ENCODE data around the gene FBXL5. TPM values are rescaled to one million over a fixed set of nuclear protein-coding genes. Genes with fewer than 3 reads are reported as not detected.
A peak's percentile ranks its signal among the peaks of the same experiment; 100 is the strongest.

FBXL5 gene, protein sequence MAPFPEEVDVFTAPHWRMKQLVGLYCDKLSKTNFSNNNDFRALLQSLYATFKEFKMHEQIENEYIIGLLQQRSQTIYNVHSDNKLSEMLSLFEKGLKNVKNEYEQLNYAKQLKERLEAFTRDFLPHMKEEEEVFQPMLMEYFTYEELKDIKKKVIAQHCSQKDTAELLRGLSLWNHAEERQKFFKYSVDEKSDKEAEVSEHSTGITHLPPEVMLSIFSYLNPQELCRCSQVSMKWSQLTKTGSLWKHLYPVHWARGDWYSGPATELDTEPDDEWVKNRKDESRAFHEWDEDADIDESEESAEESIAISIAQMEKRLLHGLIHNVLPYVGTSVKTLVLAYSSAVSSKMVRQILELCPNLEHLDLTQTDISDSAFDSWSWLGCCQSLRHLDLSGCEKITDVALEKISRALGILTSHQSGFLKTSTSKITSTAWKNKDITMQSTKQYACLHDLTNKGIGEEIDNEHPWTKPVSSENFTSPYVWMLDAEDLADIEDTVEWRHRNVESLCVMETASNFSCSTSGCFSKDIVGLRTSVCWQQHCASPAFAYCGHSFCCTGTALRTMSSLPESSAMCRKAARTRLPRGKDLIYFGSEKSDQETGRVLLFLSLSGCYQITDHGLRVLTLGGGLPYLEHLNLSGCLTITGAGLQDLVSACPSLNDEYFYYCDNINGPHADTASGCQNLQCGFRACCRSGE
- 100 to 1,000 TPM; 104 to 122 TPM for total RNA-seq
- long read RNA-seq, donor 1, transcript FBXL5-201 (11 exons, 3,385 nt) = major isoform, 59 of 85 reads
- long read RNA-seq, donor 1, partial matches to known transcripts = 9 of 85 reads
- long read RNA-seq, donor 1, other reads (novel, unspliced or antisense) = 13 of 85 reads
- long read RNA-seq, donor 2, transcript FBXL5-201 (11 exons, 3,385 nt) = major isoform, 92 of 121 reads
- long read RNA-seq, donor 2, partial matches to known transcripts = 10 of 121 reads
- long read RNA-seq, donor 2, other reads (novel, unspliced or antisense) = 15 of 121 reads

DNA sequence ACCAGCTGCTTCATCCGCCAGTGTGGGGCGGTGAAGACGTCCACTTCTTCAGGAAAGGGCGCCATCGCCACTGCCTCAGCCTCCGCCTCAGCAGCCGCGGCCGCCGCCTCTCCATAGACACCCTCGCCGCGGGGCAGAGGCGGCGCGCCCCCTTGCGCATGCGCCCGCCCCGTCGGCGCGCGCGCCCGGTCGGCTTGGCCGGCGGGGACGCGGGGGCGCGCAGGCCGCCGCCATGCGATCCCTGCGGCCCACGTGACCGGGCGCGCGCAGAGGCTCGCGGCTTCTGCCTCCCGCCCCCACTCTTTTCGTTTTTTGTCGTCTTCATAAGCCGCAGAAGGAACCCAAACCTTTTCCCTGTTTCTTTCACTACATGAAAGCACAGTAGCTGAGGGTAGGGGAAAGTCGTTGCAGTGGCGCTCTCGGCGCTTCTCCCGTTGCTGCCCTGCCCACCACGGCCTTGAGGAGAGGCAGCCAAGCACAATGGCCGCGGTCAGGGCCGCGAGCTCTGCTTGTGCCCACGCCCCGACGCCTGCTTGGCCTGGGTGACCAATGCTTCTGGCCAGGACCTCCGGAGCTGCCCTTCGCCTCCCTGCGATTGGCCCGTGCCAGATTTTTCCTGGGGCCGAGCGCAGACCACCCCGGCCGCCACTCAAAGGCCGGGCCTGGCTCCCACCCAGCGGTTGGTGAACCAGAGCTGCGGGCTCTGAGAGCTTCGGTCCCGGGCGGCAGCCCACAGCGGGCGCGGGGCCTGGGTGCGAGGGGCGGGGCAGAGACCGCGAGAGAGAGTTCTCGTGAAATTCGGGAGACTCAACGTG is at the start of gene FBXL5:
Gene FBXL5, minus strand, starts transcription at position 135 of the 815 bp plus-strand sequence. Its CDS starts 70 bp downstream, at position 65.
- DNase-seq (ENCODE audit: low spot score) = peak; percentile 92
- intact Hi-C loops (cut with DNase I) = no loop called here

- no peak for DNase-seq (ENCODE audit: low spot score)
- intact Hi-C loops (cut with DNase I) = loop anchor here in 1 of 2 donors (5.0 kb wide), 1 partner anchor 1752 kb away; no protein-coding TSS in a partner anchor
These were observed 49.0 kb upstream of the FBXL5 start for GRCh38 chr4:15704129-15704528.

DNA sequence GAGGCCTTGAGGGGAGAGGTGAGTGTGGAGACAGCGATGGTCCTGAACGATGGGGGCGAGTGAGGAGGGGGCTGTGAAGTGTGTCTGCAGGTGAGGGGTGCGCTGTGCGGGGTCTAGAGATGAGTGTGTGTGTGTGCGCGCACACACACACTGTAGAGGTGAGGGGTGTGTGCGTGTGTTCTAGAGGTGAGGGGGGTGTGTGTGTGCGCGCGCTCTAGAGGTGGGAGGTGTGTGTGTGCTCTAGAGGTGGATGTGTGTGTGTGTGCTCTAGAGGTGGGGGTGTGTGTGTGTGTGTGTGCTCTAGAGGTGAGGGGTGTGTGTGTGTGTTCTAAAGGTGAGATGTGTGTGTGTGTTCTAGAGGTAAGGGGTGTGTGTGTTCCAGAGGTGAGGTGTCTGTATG is 48.3 kb upstream of the FBXL5 start:
- no peak for DNase-seq (ENCODE audit: low spot score)
- intact Hi-C loops (cut with DNase I) = loop anchor here in 1 of 2 donors (5.0 kb wide), 1 partner anchor 1751 kb away; no protein-coding TSS in a partner anchor

DNA sequence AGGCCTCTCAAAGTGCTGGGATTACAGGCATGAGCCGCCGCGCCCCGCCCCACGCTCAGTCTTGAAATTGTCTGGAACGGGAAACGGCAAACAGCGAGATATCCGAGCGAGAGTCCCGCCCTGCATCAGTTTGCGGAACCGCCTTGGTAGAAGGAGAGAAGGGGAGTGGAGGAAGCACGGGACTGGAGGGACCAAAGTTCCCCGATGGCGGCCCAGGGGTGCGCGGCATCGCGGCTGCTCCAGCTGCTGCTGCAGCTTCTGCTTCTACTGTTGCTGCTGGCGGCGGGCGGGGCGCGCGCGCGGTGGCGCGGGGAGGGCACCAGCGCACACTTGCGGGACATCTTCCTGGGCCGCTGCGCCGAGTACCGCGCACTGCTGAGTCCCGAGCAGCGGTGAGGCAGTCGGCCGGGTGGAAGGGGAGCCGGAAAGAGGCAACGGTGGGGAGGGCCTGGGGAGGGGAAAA is 47.8 kb upstream of the FBXL5 start, which contains the start of gene BST1:
Gene BST1, plus strand, starts transcription at position 125 of the 463 bp plus-strand sequence. Its CDS starts 80 bp downstream, at position 205.
- intact Hi-C loops (cut with DNase I) = loop anchor here in 1 of 2 donors (5.0 kb wide), 1 partner anchor 1751 kb away; no protein-coding TSS in a partner anchor
- DNase-seq (ENCODE audit: low spot score) = peak; percentile 93

DNA sequence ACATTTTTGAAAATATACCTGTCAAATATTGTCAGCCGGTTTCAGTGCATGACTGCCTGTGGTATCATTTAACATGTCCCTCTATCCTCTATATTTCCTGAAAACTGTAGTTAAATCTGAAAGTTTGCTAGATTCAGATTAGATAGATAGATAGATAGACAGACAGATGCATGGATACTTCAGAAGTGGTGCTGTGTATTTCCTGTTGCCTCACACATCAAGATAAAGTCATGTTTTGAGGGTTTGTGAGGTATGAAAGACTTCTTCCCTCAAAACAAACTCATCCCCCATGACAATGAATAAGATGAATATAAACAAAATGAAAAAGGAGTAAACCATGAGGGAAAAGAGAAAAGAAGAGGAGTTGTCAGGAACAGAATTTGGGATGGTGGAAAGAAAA is 41.7 kb upstream of the FBXL5 start:
- DNase-seq (ENCODE audit: low spot score) = no peak
- intact Hi-C loops (cut with DNase I) = no loop called here

DNA sequence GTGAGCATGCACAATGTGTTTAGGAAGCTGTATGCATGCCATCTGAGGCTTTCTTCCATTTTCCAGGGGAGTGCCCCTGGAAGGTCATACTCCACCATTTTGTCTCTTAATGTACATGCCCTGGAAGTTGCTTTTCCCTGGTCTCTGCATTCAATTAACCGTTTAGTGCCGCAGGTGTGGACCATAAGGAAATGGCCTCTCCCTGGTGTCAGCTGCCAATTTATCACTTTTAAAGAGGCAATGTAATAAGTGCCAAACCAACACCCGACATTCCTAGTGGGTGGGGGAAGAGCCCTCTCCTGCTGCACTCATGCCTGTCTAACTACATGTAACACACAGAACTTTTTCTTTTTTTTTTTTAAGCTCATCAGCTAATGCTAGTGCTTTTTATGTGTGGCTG is 40.6 kb upstream of the FBXL5 start:
- intact Hi-C loops (cut with DNase I) = no loop called here
- DNase-seq (ENCODE audit: low spot score) = no peak

DNA sequence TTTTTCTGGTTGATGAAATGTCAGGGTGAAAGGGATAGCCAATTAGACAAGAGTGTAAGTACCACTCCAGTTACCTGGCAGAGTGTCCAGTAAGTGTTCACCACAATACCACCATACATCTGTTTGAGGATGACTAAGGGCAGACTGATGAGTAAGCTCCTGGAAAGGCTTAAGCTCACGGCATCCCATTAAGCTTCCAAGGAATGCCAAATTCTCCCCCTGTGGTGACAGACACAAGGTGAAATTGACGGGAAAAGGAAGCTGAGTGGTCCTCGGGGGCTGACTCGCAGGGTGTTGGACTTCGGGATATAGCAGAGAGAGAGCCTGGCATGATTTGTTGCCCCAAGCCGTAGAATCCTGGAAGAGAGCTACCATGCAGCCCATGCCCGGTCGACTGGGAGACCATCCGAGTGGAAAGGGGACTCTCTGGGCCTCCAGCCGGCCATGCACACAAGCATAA is 40.1 kb upstream of the FBXL5 start:
- DNase-seq (ENCODE audit: low spot score) = no peak
- intact Hi-C loops (cut with DNase I) = no loop called here

- intact Hi-C loops (cut with DNase I) = no loop called here
- DNase-seq (ENCODE audit: low spot score) = no peak
These were observed 39.3 kb upstream of the FBXL5 start for GRCh38 chr4:15694431-15694830.

GRCh38 chr4:15692602-15693001 is 37.4 kb upstream of the FBXL5 start:
- intact Hi-C loops (cut with DNase I) = no loop called here

DNA sequence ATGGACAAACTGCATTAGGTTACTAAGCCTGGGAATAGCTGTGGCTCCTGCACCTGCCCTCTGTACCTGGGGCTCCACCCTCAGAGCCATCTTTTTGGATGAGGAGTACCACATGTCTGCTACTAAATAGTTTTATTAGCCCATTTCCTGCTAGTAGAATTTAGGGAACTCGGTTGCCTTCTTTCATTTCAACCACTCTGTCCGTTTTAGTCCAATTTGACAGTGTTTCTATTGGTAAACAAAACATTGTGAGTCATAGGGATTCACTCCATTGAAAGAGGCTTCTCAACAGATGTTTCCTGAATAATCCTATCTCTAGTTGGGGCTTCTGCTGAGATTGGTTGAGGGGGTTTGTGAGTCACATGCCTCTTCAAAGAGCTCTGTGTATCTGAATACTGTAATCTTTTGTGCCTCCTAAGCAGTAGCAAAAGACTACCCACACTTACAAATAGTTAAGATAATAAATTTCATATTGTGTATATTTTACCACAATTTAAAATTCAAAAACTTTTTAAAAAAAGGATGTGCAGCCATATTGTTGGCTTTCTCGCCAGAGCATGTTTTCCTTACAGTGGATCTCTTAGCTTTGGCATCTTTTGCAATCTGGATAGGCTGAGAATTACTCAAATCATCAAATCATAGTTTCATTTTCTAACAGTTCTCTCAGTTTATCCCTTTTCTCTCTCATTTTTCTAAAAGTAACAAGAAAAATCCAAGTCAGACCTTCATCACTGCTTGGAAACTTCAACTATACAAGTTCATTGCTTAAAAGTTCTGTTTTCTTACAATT is 36.4 kb upstream of the FBXL5 start:
- intact Hi-C loops (cut with DNase I) = no loop called here
- no peak for DNase-seq (ENCODE audit: low spot score)

More at GRCh38 chr4:15692602-15693001, 37.4 kb upstream of the FBXL5 start:
- no peak for DNase-seq (ENCODE audit: low spot score)

GRCh38 chr4:15690020-15690809 is 35.1 kb upstream of the FBXL5 start:
- intact Hi-C loops (cut with DNase I) = no loop called here
- no peak for DNase-seq (ENCODE audit: low spot score)

DNA sequence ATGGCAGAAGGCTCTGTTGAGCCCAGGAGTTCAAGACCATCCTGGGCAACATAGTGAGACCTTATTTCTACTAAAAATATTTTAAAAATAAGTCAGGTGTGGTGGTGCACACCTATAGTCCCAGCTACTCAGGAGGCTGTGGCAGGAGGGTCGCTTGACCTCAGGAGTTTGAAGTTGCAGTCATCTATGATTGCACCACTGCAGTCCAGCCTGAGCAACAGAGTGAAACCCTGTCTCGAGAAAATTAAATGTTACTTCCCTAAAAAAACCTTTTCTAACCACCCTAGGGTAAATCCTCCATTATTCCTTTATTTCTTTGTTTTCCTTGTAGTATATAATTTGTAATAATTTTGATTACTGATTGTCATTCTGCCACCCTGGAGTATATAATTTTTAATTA is 34.4 kb upstream of the FBXL5 start:
- intact Hi-C loops (cut with DNase I) = no loop called here
- DNase-seq (ENCODE audit: low spot score) = no peak

GRCh38 chr4:15688051-15688450 is 32.9 kb upstream of the FBXL5 start:
- no peak for DNase-seq (ENCODE audit: low spot score)
- intact Hi-C loops (cut with DNase I) = no loop called here

- DNase-seq (ENCODE audit: low spot score) = no peak
- intact Hi-C loops (cut with DNase I) = no loop called here
These were observed 29.3 kb upstream of the FBXL5 start for GRCh38 chr4:15684498-15684897.

- intact Hi-C loops (cut with DNase I) = loop anchor here in 1 of 2 donors (2.0 kb wide), 1 partner anchor 76 kb away; no protein-coding TSS in a partner anchor
- DNase-seq (ENCODE audit: low spot score) = no peak
These were observed 28.0 kb upstream of the FBXL5 start for GRCh38 chr4:15683143-15683495.

DNA sequence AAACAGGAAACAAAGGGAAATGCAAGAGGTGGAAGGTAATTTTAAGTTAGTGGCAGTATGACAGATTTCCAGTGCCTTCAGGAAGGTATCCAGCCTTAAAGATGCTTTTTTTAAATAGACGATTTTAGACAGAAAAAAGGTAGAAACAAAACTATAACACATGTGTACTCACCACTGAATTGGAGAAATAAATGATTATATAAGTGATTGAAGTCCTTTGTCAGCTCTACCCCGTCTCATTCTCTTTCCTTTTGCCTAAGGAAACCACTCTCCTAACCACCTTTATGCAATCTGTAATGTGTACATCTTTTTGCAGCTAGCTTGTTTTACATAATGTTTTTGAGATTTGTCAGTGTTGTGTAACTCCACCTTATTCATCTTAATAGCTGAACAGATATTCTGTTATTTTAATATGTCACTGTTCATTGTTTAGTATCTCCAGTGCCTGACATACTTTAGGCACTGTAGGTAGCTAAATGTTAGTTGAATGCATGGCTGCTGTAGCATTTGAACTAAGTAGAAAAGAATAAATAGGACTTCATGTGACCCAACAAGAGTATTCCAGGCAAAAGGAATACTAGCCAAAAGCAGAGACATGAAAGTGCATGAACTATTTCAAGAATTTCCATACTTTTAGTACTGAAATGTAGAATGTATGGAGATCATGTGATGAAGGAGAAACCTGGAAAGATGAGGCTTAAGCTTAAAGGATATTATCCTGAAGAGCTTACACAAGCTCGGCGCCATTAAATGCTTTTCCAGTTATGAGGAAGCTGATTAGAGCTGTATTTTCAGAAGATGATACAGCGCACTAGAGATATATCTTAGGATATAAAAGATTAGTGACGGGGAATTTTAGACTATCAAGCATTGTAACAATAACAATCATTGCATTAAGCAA is 27.3 kb upstream of the FBXL5 start:
- intact Hi-C loops (cut with DNase I) = loop anchor here in 1 of 2 donors (2.0 kb wide), 1 partner anchor 76 kb away; no protein-coding TSS in a partner anchor
- DNase-seq (ENCODE audit: low spot score) = no peak
